ENCODE measurements around the gene CFAP70. TPM values are rescaled to one million over a fixed set of nuclear protein-coding genes. Genes with fewer than 3 reads are reported as not detected.
"Not testable (repeated sequence)": the region's sequence is repeated elsewhere in the genome, so short reads cannot be mapped to it uniquely, and the experiment has no call there.

CFAP70 gene
- total RNA-seq, result 0.20 and 0.25 TPM in 2 replicates

GRCh38 chr10:73358331-73359279 is at the start of gene CFAP70:
Gene CFAP70 (minus strand): TSS chr10:73358864. CDS start chr10:73354796, 4,068 bp downstream.
- intact Hi-C loops (cut with micrococcal nuclease), result loop anchor here (1.0 to 2.0 kb wide), 3 partner anchors 106 to 266 kb away; partner anchors contain the start of genes MRPS16 and PPP3CB

DNA sequence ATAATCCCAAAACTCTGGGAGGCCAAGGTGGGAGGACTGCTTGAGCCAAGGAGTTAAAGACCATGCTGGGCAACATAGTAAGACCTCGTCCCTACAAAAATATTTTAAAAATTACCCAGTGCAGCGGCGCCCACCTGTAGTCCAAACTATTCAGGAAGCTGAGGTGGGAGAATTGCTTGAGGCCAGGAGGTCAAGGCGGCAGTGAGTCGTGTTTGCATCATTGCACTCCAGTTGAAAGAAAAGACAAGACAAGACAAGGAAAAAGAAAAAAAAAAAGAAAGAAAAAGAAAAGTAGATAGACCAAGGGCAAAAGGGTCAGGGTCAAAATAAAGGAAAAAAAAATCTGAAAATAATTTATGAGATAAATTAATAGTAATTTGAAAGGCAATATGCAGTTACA is 49.4 kb upstream of the CFAP70 start:
- intact Hi-C loops (cut with micrococcal nuclease), result no loop called here

GRCh38 chr10:73407495-73407894 is 48.8 kb upstream of the CFAP70 start:
- intact Hi-C loops (cut with micrococcal nuclease), result no loop called here

DNA sequence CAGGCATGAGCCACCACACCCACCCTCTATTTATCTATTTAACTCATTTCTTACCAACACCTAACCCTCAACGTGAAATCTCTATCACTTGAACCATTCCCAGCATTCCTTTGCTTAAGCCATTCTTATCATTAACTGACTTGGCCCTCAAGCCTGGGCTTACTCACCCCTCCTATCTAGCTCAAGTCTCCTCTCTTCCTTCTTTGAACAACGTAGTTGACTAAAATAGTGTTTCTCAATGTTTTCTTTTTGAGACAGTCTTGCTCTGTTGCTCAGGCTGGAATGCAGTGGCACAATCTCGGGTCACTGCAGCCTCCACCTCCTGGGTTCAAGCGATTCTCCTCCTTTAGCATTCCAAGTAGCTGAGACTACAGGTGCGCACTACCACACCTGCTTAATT is 48.2 kb upstream of the CFAP70 start:
- intact Hi-C loops (cut with micrococcal nuclease), result no loop called here

- intact Hi-C loops (cut with micrococcal nuclease), result no loop called here
Observed at GRCh38 chr10:73405556-73405955, 46.9 kb upstream of the CFAP70 start.

DNA sequence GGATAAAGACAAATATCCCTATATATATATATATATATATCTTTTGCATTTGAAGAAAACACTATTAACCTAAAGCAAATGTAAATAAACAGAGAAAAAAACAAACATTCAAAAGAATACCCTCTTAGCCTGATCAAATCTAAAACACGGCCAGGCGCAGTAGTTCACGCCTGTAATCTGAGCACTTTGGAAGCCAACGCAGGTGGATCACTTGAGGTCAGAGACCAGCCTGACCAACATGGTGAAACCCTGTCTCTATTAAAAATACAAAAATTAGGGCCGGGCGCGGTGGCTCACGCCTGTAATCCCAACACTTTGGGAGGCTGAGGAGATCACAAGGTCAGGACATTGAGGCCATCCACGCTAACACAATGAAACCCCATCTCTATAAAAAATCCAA is 46.0 kb upstream of the CFAP70 start:
- intact Hi-C loops (cut with micrococcal nuclease), result no loop called here

DNA sequence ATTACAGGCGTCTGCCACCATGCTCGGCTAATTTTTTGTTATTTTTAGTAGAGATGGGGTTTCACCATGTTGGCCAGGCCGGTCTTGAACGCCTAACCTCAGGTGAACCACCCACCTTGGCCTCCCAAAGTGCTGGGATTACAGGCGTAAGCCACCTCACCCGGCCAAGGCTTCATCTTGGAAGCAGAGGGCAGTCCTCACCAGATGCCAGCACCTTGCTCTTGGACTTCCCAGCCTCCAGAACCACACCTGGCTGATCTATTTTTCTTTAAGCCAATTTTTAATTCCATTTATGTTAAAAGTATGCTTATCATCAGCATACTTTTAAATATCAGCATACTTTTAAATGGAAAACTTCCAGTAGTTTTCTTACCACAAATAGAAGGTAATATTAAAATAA is 43.0 kb upstream of the CFAP70 start:
- intact Hi-C loops (cut with micrococcal nuclease), result no loop called here

- intact Hi-C loops (cut with micrococcal nuclease), result no loop called here
Observed at GRCh38 chr10:73399063-73399462, 40.4 kb upstream of the CFAP70 start.

DNA sequence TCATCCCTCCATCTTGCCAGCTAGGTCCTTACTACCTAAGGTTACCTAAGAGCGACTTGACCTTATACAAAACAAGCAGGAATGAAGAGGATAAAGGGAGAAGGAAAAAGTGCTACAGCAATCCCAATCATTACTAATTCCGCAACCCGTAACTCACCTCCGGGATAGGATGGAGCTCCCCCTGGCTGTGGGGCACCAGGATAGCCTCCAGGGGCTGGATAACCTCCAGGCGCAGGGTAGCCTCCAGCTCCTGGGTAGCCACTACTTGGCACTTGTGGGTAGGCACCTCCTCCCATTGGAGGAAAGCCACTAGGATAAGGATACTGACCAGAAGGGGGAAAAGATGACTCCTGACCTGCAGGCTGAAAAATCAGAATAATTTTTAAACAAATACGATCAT is 39.4 kb upstream of the CFAP70 start:
- intact Hi-C loops (cut with micrococcal nuclease), result no loop called here

GRCh38 chr10:73394325-73394724 is 35.7 kb upstream of the CFAP70 start:
- intact Hi-C loops (cut with micrococcal nuclease), result not testable (repeated sequence)

- intact Hi-C loops (cut with micrococcal nuclease), result no loop called here
Observed at GRCh38 chr10:73388228-73388627, 29.6 kb upstream of the CFAP70 start.

- intact Hi-C loops (cut with micrococcal nuclease), result no loop called here
Observed at GRCh38 chr10:73386583-73386982, 27.9 kb upstream of the CFAP70 start.

GRCh38 chr10:73379064-73379748 is 20.5 kb upstream of the CFAP70 start:
- intact Hi-C loops (cut with micrococcal nuclease), result no loop called here

DNA sequence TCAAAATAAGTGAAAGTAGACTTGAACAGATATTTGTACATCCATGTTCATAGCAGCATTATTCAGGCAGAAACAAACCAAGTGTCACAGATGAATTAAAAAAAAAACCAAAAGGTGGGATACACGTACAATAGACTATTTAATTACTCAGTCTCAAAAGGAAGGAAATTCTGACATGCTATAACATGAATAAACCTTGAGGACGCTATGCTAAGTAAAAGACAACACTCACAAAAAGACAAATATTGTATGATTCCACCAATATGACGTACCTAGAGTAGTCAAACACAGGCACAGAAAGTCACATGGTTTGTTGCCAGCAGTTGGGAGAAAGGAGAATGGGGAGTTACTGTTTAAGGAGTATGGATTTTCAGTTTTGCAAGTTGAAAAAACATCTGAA is 18.0 kb upstream of the CFAP70 start:
- intact Hi-C loops (cut with micrococcal nuclease), result no loop called here

DNA sequence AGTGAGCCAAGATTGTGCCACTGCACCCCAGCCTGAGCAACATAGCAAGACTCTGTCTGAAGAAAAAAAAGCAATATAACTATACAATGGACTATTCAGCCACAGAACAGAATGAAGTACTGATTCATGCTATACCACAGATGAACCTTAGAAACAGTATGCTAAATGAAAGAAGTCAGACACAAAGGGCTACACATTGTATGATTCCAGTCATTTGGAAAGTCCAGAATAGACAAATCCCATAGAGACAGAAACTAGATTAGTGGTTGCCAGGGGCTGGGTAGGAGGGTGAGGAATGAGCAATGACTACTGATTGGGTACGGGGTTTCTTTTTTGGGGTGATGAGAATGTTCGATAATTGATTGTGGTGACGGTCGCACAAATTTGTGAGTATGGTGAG is 9.6 kb upstream of the CFAP70 start:
- intact Hi-C loops (cut with micrococcal nuclease), result no loop called here

DNA sequence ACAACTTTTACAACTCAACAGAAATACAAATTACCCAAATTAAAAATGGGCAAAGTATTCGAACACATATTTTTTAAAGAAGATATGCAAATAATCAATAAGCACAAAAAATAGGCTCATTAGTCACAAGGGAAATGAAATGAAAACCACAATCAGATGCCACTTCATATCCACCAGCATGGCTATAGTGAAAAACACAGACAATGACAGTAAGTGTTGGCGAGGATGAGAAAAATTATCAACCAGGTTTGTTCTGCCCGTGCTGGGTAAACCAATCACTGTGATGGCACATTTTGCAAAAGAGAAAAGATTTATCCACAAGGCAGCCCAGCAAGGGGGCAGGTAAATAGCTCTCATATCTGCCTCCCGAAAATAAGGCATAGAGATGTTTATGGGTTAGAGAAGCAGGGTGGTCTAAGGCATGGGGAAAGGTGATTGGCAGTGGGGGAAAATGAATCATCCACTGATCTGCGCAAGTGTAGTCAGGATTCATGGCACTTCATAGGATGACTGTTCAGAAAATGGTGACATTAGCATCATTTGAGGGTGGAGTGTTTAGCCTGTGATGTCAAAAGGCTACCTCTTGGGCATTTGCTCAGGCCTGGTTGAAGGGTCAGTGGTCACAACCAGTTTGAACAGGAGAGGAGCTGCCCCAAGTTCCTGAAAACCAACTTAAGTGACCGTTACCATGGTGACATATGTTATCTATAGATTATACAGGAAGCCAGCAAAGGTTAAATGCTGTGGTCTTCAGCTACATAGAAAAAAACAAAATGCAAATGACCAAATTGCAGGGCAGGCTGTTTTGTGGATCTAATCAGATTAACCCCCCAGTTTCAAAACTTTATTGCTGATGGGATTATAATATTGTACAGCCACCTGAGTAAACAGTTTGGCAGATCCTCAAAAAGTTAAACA is 8.0 kb upstream of the CFAP70 start:
- intact Hi-C loops (cut with micrococcal nuclease), result no loop called here

DNA sequence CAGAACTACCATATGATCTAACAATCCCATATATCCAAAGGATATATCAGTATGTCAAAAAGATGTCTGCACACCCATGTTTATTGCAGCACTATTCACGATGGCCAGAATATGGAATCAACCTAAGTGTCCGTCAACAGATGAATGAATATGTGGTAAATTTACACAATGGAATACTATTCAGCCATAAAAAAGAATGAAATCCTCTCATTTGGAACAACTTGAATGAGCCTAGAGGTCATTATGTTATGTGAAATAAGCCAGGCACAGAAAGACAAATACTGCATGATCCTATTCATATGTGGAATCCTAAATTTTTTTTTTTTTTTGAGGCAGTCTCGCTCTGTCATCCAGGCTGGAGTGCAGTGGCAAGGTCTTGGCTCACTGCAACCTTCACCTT is 6.3 kb upstream of the CFAP70 start:
- intact Hi-C loops (cut with micrococcal nuclease), result no loop called here

DNA sequence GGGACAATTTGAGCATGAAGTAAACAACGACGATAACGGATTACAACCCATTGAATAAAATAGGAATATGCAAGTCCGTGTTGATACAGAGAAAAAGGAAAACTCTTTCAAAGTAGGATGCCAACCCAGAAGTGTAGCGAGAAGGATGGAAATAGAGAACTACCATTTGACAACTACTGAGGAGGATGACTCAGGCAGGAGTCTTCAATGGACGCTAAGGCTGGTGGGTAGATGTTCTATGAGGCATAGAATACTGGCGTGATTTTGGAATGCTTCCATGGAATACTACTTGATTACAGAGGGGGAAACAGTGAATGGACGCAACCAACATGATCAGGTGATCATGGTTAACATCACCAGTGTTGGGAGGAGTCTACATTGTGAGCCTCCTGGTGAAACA is 828 bp upstream of the CFAP70 start:
- intact Hi-C loops (cut with micrococcal nuclease), result loop anchor here (2.0 kb wide), 2 partner anchors 107 to 265 kb away; partner anchors contain the start of gene MRPS16

- intact Hi-C loops (cut with micrococcal nuclease), result loop anchor here (1.0 to 2.0 kb wide), 3 partner anchors 105 to 267 kb away; partner anchors contain the start of genes MRPS16 and PPP3CB
Observed at GRCh38 chr10:73357821-73358220, 843 bp downstream of the CFAP70 start.

GRCh38 chr10:73357166-73357565 is 1.5 kb downstream of the CFAP70 start:
- intact Hi-C loops (cut with micrococcal nuclease), result no loop called here

DNA sequence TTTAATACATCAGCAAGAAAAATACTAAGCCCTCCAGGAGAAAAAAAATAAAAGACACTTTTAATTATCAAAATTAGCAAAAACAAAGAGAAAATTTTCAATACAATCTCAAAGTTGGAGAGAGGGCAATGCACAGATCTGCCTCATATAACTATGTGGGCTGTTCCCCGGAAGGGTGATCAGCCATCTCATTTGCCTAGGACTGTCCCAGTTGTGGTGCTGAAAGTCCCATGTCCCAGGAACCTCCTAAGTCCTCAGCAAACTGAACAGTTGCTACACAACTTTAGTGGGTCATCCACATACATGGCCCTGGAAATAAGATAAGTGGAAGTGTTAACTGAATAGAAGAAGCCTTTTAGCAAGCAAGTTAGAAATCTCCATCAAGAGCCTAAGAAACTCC is 14.4 kb downstream of the CFAP70 start:
- intact Hi-C loops (cut with micrococcal nuclease), result no loop called here
